Nephron (organoid): ENCODE data around the gene PCBD1.

Source experiments
- H3K27ac Mint-ChIP-seq, 3 experiments: 2 replicates each; pipeline ENCODE4 v1.8.0; 2020; ENCODE audit warnings: mixed read lengths in 3 of 3, mild to moderate bottlenecking in 2 of 3, moderate library complexity in 1 of 3
- H3K27me3 Mint-ChIP-seq: 2 replicates; pipeline ENCODE4 v1.8.0; 2021; ENCODE audit warnings: low read depth, mild to moderate bottlenecking, moderate library complexity, mixed read lengths
- H3K36me3 Mint-ChIP-seq: 2 replicates; pipeline ENCODE4 v1.8.0; 2020; ENCODE audit warnings: low read depth, mixed read lengths
- H3K4me1 Mint-ChIP-seq: 2 replicates; pipeline ENCODE4 v1.8.0; 2020; ENCODE audit warnings: mixed read lengths
- H3K4me3 Mint-ChIP-seq, 3 experiments: 2 replicates each; pipeline ENCODE4 v1.8.0; 2020; ENCODE audit warnings: mild to moderate bottlenecking in 3 of 3, mixed read lengths in 3 of 3, moderate library complexity in 2 of 3
- H3K9me3 Mint-ChIP-seq: 2 replicates; pipeline ENCODE4 v1.8.0; 2020; ENCODE audit warnings: mixed read lengths
- TF ChIP-seq, protein P1 (sequence below), 3 experiments: fragments of 200-600 bp; sonication (generic); IDR thresholded peaks; one replicate each; pipeline ENCODE4 v1.5.0; 2021; ENCODE audit warnings: antibody characterized with exemption in 3 of 3; ENCODE audit not compliant: unreplicated experiment in 3 of 3

PCBD1 gene

DNA sequence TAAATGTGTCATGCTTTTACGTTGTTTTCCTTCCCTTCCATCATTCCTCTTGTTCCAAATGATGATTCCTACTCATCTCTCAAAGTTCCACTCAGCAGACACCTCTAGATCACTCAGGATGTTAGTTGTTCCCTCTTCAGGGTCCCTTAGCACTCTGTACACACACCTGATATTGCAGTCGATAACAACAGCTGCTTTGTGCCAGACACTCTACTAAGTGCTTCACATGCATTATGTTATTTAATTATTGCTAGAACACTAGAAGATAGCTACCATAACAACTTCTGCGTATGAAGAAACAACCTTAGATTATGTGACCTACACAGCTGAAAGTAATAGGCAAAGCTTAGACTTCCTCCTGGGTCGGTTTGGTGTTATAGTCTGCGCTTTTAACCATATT is 29.6 kb downstream of the PCBD1 start:
- TF ChIP-seq, protein P1, sequence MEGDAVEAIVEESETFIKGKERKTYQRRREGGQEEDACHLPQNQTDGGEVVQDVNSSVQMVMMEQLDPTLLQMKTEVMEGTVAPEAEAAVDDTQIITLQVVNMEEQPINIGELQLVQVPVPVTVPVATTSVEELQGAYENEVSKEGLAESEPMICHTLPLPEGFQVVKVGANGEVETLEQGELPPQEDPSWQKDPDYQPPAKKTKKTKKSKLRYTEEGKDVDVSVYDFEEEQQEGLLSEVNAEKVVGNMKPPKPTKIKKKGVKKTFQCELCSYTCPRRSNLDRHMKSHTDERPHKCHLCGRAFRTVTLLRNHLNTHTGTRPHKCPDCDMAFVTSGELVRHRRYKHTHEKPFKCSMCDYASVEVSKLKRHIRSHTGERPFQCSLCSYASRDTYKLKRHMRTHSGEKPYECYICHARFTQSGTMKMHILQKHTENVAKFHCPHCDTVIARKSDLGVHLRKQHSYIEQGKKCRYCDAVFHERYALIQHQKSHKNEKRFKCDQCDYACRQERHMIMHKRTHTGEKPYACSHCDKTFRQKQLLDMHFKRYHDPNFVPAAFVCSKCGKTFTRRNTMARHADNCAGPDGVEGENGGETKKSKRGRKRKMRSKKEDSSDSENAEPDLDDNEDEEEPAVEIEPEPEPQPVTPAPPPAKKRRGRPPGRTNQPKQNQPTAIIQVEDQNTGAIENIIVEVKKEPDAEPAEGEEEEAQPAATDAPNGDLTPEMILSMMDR (IDR thresholded peaks at IDR 0.05; ENCODE audit: unreplicated experiment in 3 of 3), result no peak
- Mint-ChIP-seq H3K36me3 (peaks cover 65% of the 10 kb centered on the region), H3K4me3 (no peak overlapping the region), H3K27ac (no peak overlapping the region), H3K27me3 (no peaks in the 10 kb centered on the region), H3K9me3 (no peaks in the 10 kb centered on the region), H3K4me1 (no peaks in the 10 kb centered on the region)

DNA sequence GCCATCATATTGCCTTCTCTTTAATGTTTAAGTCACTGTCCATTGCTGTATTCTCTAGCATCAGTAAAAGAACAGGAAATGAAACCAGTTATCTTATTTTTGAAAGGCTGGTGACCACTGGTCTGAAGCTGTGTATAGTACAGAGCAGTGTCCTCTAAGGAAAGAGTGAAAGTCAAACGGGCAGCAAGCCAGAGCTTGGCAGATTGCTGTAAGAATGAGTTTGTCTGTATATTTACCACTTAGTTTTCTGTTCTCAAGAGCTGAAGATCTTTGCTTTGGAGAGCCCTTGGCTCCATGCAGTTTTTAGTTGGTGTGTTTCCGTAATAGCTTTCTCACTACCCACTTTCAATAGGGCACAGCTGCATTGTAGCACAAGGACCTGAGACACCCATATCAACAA is 31.9 kb downstream of the PCBD1 start:
- H3K27me3 Mint-ChIP-seq, result no peaks in the 10 kb centered on the region
- H3K4me3 Mint-ChIP-seq, result no peak overlapping the region
- TF ChIP-seq, protein P1 (IDR thresholded peaks at IDR 0.05; ENCODE audit: unreplicated experiment in 3 of 3), result no peak
- no peaks in the 10 kb centered on the region for H3K9me3 Mint-ChIP-seq
- H3K4me1 Mint-ChIP-seq, result no peaks in the 10 kb centered on the region
- no peak overlapping the region for H3K27ac Mint-ChIP-seq
- peaks cover 72% of the 10 kb centered on the region for H3K36me3 Mint-ChIP-seq

DNA sequence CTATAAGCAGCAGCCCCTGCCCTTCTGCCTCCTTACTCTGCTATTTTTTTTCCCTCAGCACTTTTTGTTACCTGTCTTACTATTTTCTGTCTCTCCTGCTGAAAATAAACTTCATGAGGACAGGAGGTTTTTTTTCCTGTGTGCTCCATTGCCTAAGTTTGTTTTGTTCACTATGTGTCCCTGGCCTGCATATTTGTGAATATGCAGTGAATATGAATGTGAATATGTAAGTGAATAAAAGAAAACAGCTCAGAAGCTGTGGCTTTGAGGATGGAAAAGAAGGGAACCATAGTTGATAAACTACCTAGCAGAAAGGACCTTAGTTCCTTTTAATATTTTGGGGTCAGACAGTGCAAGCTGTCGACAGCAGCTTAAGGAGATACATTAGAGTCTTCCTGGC is 34.9 kb downstream of the PCBD1 start:
- Mint-ChIP-seq H3K9me3 (no peaks in the 10 kb centered on the region), H3K4me1 (peaks cover 21% of the 10 kb centered on the region), H3K36me3 (peaks cover 76% of the 10 kb centered on the region), H3K27me3 (no peaks in the 10 kb centered on the region), H3K4me3 (no peak overlapping the region), H3K27ac (no peak overlapping the region)
- TF ChIP-seq, protein P1 (IDR thresholded peaks at IDR 0.05; ENCODE audit: unreplicated experiment in 3 of 3), result no peak

DNA sequence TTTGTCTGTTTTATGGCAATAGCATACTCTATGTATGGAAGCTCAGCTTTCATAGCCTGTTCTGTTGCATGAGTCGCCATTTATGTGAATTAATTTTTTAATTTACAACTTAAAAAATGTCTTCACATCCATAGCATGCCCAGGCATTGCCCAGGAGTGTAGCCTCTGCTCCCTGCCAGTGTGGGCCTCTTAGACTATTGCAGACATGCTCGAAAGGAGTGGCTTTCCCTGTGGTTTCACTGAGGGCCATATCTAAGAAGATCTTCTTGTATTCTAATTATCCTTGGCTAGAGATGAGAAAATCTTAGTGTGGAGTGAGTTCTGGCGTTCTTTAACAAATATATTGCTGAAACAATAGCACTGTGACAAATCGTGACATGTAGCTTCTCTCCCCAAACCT is 35.3 kb downstream of the PCBD1 start:
- Mint-ChIP-seq H3K9me3 (no peaks in the 10 kb centered on the region), H3K27me3 (no peaks in the 10 kb centered on the region), H3K4me1 (peaks cover 21% of the 10 kb centered on the region), H3K4me3 (no peak overlapping the region), H3K27ac (no peak overlapping the region), H3K36me3 (peaks cover 74% of the 10 kb centered on the region)
- TF ChIP-seq, protein P1 (IDR thresholded peaks at IDR 0.05; ENCODE audit: unreplicated experiment in 3 of 3), result no peak

DNA sequence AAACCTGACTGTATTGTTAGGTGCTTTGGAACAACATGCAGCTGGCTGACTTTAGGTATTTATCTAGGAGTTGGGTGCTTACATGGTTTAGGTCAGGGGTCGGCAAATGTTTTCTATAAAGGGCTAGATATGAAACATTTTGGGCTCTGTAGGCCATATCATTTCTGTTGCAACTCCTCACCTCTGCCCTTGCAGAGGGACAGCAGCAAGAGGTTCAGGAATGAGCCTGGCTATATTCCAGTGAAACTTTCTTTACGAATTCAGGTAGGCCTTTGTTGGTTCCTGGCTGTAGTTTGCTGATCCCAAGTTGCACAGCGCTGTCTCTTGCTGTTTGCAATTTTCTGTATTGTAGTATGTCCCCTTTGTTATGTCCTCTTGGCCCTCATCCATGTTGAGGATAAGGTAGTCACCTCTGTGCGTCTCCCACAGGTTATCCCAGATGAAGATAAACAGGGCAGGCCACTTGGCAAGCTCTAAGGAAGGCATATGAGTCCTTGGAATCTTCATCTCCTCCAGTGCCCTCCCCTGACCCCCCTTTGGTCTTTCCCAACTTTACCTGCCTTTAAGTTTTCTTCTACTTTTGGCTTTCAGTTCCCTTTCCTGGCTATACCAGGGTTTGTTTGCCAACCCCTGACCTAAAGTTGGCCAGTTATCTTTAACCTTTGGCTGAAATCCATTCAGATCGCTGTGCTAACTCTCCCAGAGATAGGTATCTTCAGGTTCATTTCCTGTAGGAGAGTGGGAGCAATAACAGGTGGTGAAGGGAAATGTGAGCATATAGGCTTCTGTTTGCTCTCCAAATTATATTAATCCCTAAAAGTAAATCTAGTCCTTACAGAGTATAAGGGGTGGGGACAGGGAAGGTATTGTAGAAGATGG is 36.5 kb downstream of the PCBD1 start:
- Mint-ChIP-seq H3K36me3 (peaks cover 72% of the 10 kb centered on the region), H3K27me3 (no peaks in the 10 kb centered on the region), H3K4me3 (no peak overlapping the region), H3K4me1 (peaks cover 28% of the 10 kb centered on the region), H3K9me3 (no peaks in the 10 kb centered on the region), H3K27ac (no peak overlapping the region)
- TF ChIP-seq, protein P1 (IDR thresholded peaks at IDR 0.05; ENCODE audit: unreplicated experiment in 3 of 3), result no peak

DNA sequence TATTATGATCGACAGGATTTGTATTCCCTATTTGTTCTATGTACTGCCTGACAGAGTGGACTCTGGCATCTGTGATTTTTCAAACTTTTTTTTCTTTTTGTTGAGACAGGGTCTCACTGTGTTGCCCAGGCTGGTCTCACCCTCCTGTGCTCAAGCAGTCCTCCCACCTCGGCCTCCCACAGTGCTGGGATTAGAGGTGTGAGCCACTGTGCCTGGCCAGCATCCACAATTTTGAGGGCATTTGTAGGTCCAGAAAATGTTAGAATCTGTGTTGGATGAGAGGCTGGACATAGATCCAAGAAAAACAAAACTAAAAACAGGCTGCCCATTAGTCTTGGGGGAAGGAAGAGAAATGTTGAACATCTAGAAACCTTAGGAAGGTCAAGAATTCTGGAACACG is 38.3 kb downstream of the PCBD1 start:
- H3K27ac Mint-ChIP-seq, result peak overlapping the region; percentile 16 to 62 (median 57)
- H3K27me3 Mint-ChIP-seq, result no peaks in the 10 kb centered on the region
- H3K9me3 Mint-ChIP-seq, result no peaks in the 10 kb centered on the region
- H3K36me3 Mint-ChIP-seq, result peaks cover 70% of the 10 kb centered on the region
- TF ChIP-seq, protein P1 (IDR thresholded peaks at IDR 0.05; ENCODE audit: unreplicated experiment in 3 of 3), result no peak
- no peak overlapping the region for H3K4me3 Mint-ChIP-seq
- H3K4me1 Mint-ChIP-seq, result peaks cover 28% of the 10 kb centered on the region
